HUES64 (cell line): ENCODE results near the gene PSMC2.

ENCODE experiments used
- H3K27ac ChIP-seq: 2 replicates; pipeline ENCODE4 v1.7.0; 2013; ENCODE audit warnings: low read depth, low read length, inconsistent platforms
- H3K27me3 ChIP-seq: 2 replicates; pipeline ENCODE4 v1.6.1; 2013; ENCODE audit warnings: mild to moderate bottlenecking, low read length; ENCODE audit not compliant: insufficient read depth
- H3K36me3 ChIP-seq: 2 replicates; pipeline ENCODE4 v1.6.1; 2013; ENCODE audit warnings: mild to moderate bottlenecking, low read length; ENCODE audit not compliant: insufficient read depth
- H3K4me1 ChIP-seq: 2 replicates; pipeline ENCODE4 v1.6.1; 2013; ENCODE audit warnings: mild to moderate bottlenecking, low read length, moderate library complexity; ENCODE audit not compliant: insufficient read depth
- H3K4me3 ChIP-seq: 2 replicates; pipeline ENCODE4 v1.5.1; 2013; ENCODE audit warnings: mild to moderate bottlenecking, low read length, moderate library complexity
- H3K9ac ChIP-seq: 2 replicates; pipeline ENCODE4 v1.6.1; 2013; ENCODE audit warnings: mild to moderate bottlenecking, low read depth, low read length
- H3K9me3 ChIP-seq: 2 replicates; pipeline ENCODE4 v1.6.1; 2013; ENCODE audit warnings: low read depth, low read length; ENCODE audit not compliant: insufficient read depth
- WGBS: fragments of 150-250, 120-280 bp; methylation state at CpG from one replicate; pipeline ENCODE4 v1.1.7; 2013; ENCODE audit warnings: missing lambda C conversion rate; 5-methylcytosine and 5-hydroxymethylcytosine counted together

The PSMC2 gene

DNA sequence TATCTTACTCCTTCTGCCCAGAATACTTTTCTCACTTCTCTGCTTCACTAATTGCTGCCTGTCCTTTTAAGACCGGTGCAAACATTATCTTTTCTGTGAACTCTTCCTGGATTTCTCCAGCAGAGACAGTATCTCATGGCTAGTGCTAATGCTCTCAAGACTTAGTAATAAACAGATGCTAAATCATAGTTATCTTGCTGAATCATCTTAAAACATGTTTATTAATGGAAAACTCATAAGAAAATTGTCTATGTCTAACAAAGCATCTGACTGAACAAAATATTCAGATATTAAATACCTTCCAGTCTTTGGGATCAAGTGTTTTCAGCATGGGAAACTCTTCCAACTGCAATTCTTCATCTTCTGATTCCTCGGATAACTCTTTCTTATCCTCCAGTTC is 6.0 kb upstream of the PSMC2 start:
- H3K9me3 ChIP-seq: no peaks in the 10 kb centered on the region
- H3K27me3 ChIP-seq: no peaks in the 10 kb centered on the region
- no peak overlapping the region for H3K27ac ChIP-seq
- WGBS: 98% methylated on average over 2 of the region's 2 CpGs
- no peak overlapping the region for H3K9ac ChIP-seq
- 0 out of 2 replicates have a peak, but pooled peaks cover 3% of the 10 kb centered on the region for H3K4me1 ChIP-seq
- H3K36me3 ChIP-seq: peaks cover 50% of the 10 kb centered on the region
- H3K4me3 ChIP-seq: no peak overlapping the region

DNA sequence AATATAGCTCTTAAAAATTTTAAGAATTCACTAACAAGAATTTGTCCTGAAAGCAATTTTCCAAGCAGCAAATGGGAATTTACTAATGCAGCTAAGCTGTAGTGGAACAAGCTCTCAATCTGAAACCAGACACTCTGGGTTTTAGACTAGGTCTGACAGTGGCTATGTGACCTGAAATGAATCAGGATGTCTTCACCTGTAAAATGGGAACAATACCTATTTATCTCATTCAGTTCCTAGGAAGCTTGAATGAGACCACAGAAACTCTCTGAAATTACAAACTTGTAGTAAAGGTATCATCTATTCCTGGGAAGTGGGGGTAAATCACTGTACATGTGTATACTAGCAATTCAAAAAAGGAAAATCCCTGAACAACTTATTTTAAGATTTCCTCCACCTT is 4.1 kb upstream of the PSMC2 start:
- Histone ChIP-seq H3K9me3 (no peaks in the 10 kb centered on the region), H3K4me3 (peak overlapping the region; percentile 82), H3K27me3 (no peaks in the 10 kb centered on the region), H3K36me3 (peaks cover 35% of the 10 kb centered on the region), H3K27ac (no peak overlapping the region), H3K9ac (peak overlapping the region; percentile 94), H3K4me1 (0 out of 2 replicates have a peak, but pooled peaks cover 3% of the 10 kb centered on the region)

DNA sequence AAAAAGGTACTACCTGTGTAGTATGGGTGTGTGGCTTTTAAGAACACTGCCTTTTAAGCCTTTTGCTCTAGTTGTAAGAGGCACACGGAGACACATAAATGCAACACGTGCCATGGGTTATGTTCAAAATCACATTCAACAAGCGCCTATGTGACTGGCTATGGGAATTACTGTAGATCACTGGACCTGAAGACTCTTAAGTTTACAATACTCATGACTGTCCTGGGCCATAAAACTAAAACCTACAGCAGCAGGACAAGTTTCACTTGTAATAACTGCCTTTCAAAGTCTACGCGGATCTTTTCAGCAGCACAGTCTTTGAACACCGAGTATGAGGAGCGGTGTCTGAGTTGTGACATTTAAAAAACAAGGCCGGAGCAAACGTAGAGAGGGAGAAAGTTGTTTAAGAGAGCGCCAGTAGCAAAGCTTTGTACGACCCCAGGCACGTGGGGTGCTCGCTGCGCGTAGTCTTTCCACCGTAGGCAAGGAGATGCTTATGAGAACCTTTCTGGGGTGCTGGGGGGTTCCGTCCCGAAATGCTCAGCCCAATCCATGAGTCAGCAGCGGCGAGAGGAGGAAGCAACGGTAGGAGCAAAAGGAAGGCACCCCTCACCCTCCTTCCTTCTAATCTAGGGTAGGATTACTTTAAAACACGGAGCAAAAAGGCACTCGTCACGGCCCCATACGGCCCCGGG is 3.5 kb upstream of the PSMC2 start:
- Histone ChIP-seq H3K36me3 (peaks cover 33% of the 10 kb centered on the region), H3K4me3 (peak overlapping the region; percentile 82), H3K9ac (peak overlapping the region; percentile 94), H3K4me1 (0 out of 2 replicates have a peak, but pooled peaks cover 7% of the 10 kb centered on the region), H3K27me3 (no peaks in the 10 kb centered on the region), H3K27ac (peak overlapping the region; percentile 77), H3K9me3 (no peaks in the 10 kb centered on the region)
- 2% methylated on average over 26 of the region's 26 CpGs for WGBS

DNA sequence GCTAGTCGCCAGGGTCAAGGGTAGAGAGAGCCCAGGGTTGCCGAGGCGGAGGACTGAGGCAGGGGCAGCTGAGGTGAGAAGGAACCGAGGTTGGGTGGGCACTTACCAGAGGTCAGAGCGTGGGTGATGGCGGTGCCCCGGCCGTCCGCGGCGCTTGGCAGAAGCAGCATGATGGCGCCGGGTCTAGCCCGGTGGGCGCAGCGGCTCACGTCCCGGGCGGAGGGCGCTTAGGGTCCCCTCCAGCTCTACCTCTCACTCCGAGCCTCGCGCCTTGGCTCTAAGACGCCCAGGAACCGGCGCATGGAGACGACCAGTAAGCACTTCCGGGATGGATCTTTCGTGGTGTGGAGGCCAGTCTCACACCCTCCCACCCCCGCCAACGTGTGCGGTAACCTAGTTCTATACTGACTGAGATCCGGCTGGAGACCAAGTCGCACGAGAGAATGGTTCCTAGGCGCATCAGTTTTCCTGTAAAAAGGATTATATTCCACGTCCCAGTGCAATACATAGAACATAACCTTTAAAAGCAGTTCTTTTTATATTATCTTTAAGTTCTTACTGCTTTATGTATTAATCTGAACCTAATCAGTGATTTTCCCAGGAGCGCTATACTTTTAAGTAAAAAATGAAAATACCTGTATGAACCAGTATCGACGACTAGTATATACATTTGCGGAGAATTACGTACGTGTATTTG is 2.8 kb upstream of the PSMC2 start, which contains the start of gene DNAJC2:
DNAJC2 (minus strand) TSS at position 315 of the 697 bp plus-strand sequence; CDS start at position 170, 145 bp downstream.
- 13% methylated on average over 42 of the region's 43 CpGs for WGBS
- Histone ChIP-seq H3K36me3 (peaks cover 26% of the 10 kb centered on the region), H3K4me3 (peak within 1 kb of the TSS; percentile 82), H3K4me1 (0 out of 2 replicates have a peak, but pooled peaks cover 10% of the 10 kb centered on the region), H3K27me3 (no peaks in the 10 kb centered on the region), H3K27ac (peak within 1 kb of the TSS; percentile 77), H3K9me3 (no peaks in the 10 kb centered on the region), H3K9ac (peak within 1 kb of the TSS; percentile 94)

GRCh38 chr7:103346396-103346795 is 1.0 kb upstream of the PSMC2 start:
- Histone ChIP-seq H3K9me3 (no peaks in the 10 kb centered on the region), H3K27me3 (no peaks in the 10 kb centered on the region), H3K9ac (no peak overlapping the region), H3K36me3 (peaks cover 20% of the 10 kb centered on the region), H3K4me1 (0 out of 2 replicates have a peak, but pooled peaks cover 10% of the 10 kb centered on the region), H3K4me3 (no peak overlapping the region), H3K27ac (no peak overlapping the region)
- WGBS: 95% methylated on average over 5 of the region's 5 CpGs

GRCh38 chr7:103348452-103348851 is 1.0 kb downstream of the PSMC2 start:
- H3K36me3 ChIP-seq: peaks cover 29% of the 10 kb centered on the region
- H3K27ac ChIP-seq: no peak overlapping the region
- H3K4me1 ChIP-seq: 0 out of 2 replicates have a peak, but pooled peaks cover 10% of the 10 kb centered on the region
- H3K9me3 ChIP-seq: no peaks in the 10 kb centered on the region
- WGBS: 16% methylated on average over 12 of the region's 13 CpGs
- peak overlapping the region; percentile 94; the same call in 1 of the 2 replicates for H3K9ac ChIP-seq
- peak overlapping the region; percentile 92 for H3K4me3 ChIP-seq
- H3K27me3 ChIP-seq: no peaks in the 10 kb centered on the region

DNA sequence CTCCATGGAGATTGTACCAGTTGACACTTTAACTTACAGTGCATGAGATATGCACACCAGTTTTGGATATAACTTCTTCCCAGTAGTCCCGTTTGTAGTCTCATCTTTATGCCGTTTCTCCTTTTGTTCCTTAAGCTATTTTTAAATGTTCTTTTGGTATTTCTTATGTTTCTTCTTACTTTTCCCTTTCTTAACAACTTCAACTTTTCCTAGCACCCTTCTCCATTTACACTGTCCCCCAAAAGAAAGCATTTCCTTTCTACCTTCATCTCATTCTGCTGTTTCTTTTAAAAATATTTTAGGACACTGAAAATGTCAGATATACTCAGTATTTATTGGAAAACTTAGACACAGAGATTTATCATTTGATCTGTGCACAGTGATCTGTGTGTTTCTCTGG is 1.5 kb downstream of the PSMC2 start:
- H3K27ac ChIP-seq: no peak overlapping the region
- H3K4me3 ChIP-seq: peak overlapping the region; percentile 92
- H3K9me3 ChIP-seq: no peaks in the 10 kb centered on the region
- WGBS: 81% methylated on average over 2 of the region's 2 CpGs
- peak overlapping the region; percentile 94; the same call in 1 of the 2 replicates for H3K9ac ChIP-seq
- H3K27me3 ChIP-seq: no peaks in the 10 kb centered on the region
- peaks cover 34% of the 10 kb centered on the region for H3K36me3 ChIP-seq
- 0 out of 2 replicates have a peak, but pooled peaks cover 7% of the 10 kb centered on the region for H3K4me1 ChIP-seq

DNA sequence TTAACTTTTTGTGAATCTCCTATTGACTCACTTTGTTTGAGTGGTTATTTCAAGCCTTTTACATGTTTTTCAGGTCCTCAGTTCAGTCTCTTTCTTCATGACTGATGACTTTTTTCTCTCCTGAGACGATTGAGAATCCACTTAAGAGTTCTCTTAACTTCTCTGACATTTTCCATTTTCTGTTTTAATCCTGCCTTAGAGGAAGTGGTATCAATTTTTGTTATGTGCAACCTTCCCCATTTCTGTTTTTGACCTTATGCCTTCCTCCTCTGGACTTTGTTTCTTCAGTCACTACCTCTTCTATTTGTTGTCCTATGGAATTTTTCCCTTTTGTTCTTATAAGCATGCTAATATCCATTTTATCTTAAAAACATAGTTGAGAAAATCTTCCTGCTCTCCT is 2.4 kb downstream of the PSMC2 start:
- H3K4me1 ChIP-seq: 0 out of 2 replicates have a peak, but pooled peaks cover 7% of the 10 kb centered on the region
- H3K9ac ChIP-seq: no peak overlapping the region
- no peaks in the 10 kb centered on the region for H3K27me3 ChIP-seq
- WGBS: 100% methylated on average over 1 of the region's 1 CpG
- H3K36me3 ChIP-seq: peaks cover 43% of the 10 kb centered on the region
- H3K9me3 ChIP-seq: no peaks in the 10 kb centered on the region
- H3K4me3 ChIP-seq: no peak overlapping the region
- H3K27ac ChIP-seq: no peak overlapping the region

- no peak overlapping the region for H3K4me3 ChIP-seq
- whole genome bisulfite sequencing: over 99% methylated on average over 5 of the region's 5 CpGs
- no peaks in the 10 kb centered on the region for H3K4me1 ChIP-seq
- H3K9ac ChIP-seq: no peak overlapping the region
- no peaks in the 10 kb centered on the region for H3K9me3 ChIP-seq
- H3K27ac ChIP-seq: no peak overlapping the region
- peaks cover 56% of the 10 kb centered on the region for H3K36me3 ChIP-seq
- no peaks in the 10 kb centered on the region for H3K27me3 ChIP-seq
Observed at GRCh38 chr7:103369432-103369831, 22.0 kb downstream of the PSMC2 start.

DNA sequence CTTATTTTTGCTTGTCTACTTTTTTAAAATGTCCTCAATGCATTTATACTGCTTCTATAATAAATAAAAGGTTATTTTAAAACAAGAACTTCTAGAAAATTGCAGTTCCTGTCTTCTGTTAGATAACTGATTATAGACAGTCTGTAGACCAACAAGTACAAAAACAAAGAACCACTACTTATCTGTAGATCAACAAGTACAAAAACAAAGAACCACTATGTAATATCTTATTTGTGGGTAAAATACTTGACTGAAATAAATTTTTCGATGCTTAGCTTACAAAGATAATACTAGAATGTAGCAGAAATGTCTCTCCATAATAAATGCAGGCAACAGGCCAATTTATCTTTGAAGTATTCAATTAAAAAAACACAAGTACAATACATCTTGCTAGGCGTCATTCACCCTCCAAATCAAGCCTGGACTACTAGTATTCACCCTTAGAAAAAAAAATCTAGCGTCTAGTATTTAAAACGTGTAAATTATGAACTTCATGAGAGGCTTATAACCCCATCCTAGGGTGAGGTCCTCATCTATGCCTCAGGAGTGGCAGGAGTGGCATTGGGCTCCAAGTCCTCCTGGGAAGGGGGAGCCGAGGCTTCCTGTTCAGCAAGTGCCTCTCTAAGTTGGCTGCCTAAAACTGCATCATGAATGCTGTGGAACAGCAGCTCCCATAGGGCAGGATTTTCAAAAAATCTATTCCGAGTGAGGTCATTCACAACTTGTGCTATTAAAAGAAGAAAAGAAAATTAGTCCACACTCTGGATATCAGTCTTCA is 26.6 kb downstream of the PSMC2 start:
- no peaks in the 10 kb centered on the region for H3K27me3 ChIP-seq
- no peak overlapping the region for H3K4me3 ChIP-seq
- H3K27ac ChIP-seq: no peak overlapping the region
- no peak overlapping the region for H3K9ac ChIP-seq
- H3K9me3 ChIP-seq: no peaks in the 10 kb centered on the region
- WGBS: 85% methylated on average over 5 of the region's 6 CpGs
- peaks cover 10% of the 10 kb centered on the region for H3K36me3 ChIP-seq
- H3K4me1 ChIP-seq: no peaks in the 10 kb centered on the region
